Common myeloid progenitor, CD34-positive (primary cell): ENCODE results near the gene TMC2.
A peak's percentile ranks its signal among the peaks of the same experiment; 100 is the strongest.

Experiments
- CTCF ChIA-PET: fragments of 350-600 bp; sonication (Branson Sonifier 250); formaldehyde crosslinking; loops from one replicate; lab custom pipeline; 2021; ENCODE audit warnings: antibody characterized with exemption; lab: Charles Lee
- POLR2A ChIA-PET: fragments of 350-600 bp; sonication (Branson Sonifier 250); formaldehyde crosslinking; loops from one replicate; lab custom pipeline; 2021; ENCODE audit warnings: antibody characterized with exemption; lab: Charles Lee
- DNase-seq, 3 donors: peaks; one replicate each; pipeline versions ENCODE4 v3.0.0 to v3.0.0-alpha.2; 2013
- H3K27ac ChIP-seq, 2 experiments: 1 replicate in 1 of 2; 2 replicates in 1 of 2; pipeline ENCODE4 v1.7.0; 2013; ENCODE audit warnings: inconsistent platforms in 2 of 2, low read length in 2 of 2, mild to moderate bottlenecking in 2 of 2, low read depth in 1 of 2, moderate library complexity in 1 of 2; ENCODE audit not compliant: severe bottlenecking in 2 of 2, insufficient read depth in 1 of 2, poor library complexity in 1 of 2
- H3K27me3 ChIP-seq, 5 experiments: replicated peaks in 2 of 5; 1 replicate in 3 of 5; 2 replicates in 2 of 5; pipeline versions ENCODE4 v1.6.1 to v1.7.0; 2013; ENCODE audit warnings: low read length in 4 of 5, mild to moderate bottlenecking in 2 of 5, moderate library complexity in 2 of 5, inconsistent platforms in 1 of 5; ENCODE audit not compliant: insufficient read depth in 5 of 5, control insufficient read depth in 4 of 5
- H3K36me3 ChIP-seq, 4 experiments: 1 replicate in 2 of 4; 2 replicates in 2 of 4; pipeline versions ENCODE4 v1.6.1 to v1.7.0; 2013; ENCODE audit warnings: low read length in 3 of 4, control low read depth in 1 of 4, mild to moderate bottlenecking in 1 of 4; ENCODE audit not compliant: control insufficient read depth in 4 of 4, insufficient read depth in 4 of 4
- H3K4me1 ChIP-seq, 4 experiments: 1 replicate in 3 of 4; 2 replicates in 1 of 4; pipeline versions ENCODE4 v1.6.1 to v1.7.1; 2013; ENCODE audit warnings: low read length in 3 of 4, mild to moderate bottlenecking in 3 of 4, control low read depth in 1 of 4, inconsistent platforms in 1 of 4, moderate library complexity in 1 of 4; ENCODE audit not compliant: control insufficient read depth in 4 of 4, insufficient read depth in 4 of 4; ENCODE audit errors: control extremely low read depth in 1 of 4
- H3K4me3 ChIP-seq, 7 experiments: 1 replicate in 4 of 7; 2 replicates in 3 of 7; pipeline versions ENCODE4 v1.5.1 to v1.7.0; 2013; ENCODE audit warnings: mild to moderate bottlenecking in 7 of 7, low read length in 6 of 7, moderate library complexity in 6 of 7, inconsistent platforms in 2 of 7, low read depth in 2 of 7, control low read depth in 1 of 7; ENCODE audit not compliant: insufficient read depth in 4 of 7, control insufficient read depth in 1 of 7; ENCODE audit errors: extremely low read depth in 1 of 7
- H3K9me3 ChIP-seq, 5 experiments: 1 replicate in 4 of 5; 2 replicates in 1 of 5; pipeline versions ENCODE4 v1.6.1 to v1.7.1; 2013; ENCODE audit warnings: low read length in 4 of 5, mild to moderate bottlenecking in 2 of 5, inconsistent platforms in 1 of 5, low read depth in 1 of 5, moderate library complexity in 1 of 5; ENCODE audit not compliant: control insufficient read depth in 4 of 5, insufficient read depth in 2 of 5; ENCODE audit errors: control extremely low read depth in 1 of 5
- WGBS: methylation state at CpG from one replicate; pipeline ENCODE4 v1.1.5; 2013; ENCODE audit not compliant: insufficient coverage; 5-methylcytosine and 5-hydroxymethylcytosine counted together

The TMC2 gene

DNA sequence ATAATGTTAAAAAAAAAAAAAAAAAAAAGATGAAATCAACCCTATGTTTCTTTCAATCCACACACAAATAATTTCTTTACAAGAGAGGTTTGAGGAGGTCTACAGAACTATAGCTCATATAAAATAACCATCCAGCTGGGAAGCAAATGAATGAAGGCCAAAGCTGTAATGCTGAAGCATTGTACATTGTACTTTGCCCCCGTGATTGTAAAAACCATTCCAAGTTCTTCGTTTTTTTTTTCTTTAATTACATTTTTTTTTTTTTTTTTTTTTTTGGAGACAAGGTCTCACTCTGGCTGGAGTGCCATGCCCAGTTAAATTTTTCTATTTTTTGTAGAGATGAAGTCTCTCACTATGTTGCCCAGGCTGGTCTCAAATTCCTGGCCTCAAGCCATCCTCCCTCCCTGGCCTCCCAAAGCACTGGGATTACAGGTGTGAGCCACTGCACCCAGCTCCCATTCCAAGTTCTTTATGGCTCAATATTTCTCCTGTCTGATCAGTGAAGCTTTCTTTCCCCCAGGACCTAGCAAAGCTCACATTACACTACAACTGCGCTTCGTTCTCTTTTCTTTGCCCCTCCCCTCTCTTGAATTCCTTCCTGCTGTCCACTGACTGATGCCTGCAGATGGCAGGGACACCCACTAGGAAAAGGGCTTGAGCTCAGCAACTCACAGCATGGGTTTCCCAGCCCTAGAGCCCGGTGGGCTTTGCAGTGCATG is 63.1 kb downstream of the TMC2 start:
- no peak overlapping the region for H3K4me3 ChIP-seq
- no peaks in the 10 kb centered on the region for H3K9me3 ChIP-seq
- no peaks in the 10 kb centered on the region for H3K4me1 ChIP-seq
- H3K27me3 ChIP-seq = peaks cover 0 to 14% (median 5%) of the 10 kb centered on the region in 5 experiments
- 21% methylated on average over 2 of the region's 5 CpGs for WGBS
- POLR2A ChIA-PET = no interaction called here
- no peak overlapping the region for H3K27ac ChIP-seq
- DNase-seq = no peak
- CTCF ChIA-PET = no interaction called here
- no peaks in the 10 kb centered on the region for H3K36me3 ChIP-seq

DNA sequence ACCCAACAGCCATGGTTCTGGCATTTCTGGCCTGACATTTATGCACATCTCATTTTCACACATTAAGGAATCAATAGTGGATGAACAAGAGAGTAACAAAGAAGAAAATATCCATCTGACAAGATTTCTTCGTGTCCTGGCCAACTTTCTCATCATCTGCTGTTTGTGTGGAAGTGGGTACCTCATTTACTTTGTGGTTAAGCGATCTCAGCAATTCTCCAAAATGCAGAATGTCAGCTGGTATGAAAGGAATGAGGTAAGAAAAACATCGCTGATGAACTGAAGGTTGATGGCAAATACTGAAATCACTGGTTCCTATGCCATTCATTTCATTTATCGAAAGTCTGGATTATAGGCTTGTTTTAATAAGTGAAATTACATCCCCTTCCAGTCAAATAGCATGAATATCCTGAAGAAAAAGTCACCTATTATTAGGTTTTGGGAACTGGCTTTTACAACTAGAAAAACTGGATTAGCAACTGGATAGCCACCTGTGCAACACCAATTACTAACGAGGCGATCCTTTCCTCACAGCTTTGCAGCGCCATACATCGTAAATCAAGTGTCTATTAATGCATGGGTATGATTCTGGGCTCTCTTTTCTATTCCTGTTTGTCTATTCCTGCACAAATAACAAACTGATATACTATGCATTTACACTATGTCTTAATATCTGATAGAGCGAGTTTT is 65.8 kb downstream of the TMC2 start:
- Histone ChIP-seq H3K27ac (no peak overlapping the region), H3K27me3 (peaks cover 0 to 6% (median 3%) of the 10 kb centered on the region in 5 experiments), H3K36me3 (no peaks in the 10 kb centered on the region), H3K4me3 (no peak overlapping the region), H3K9me3 (peaks cover 0 to 8% (median 4%) of the 10 kb centered on the region in 5 experiments), H3K4me1 (no peaks in the 10 kb centered on the region)
- ChIA-PET CTCF (no interaction called here), POLR2A (no interaction called here)
- DNase-seq = no peak
- 96% methylated on average over 4 of the region's 9 CpGs for WGBS

DNA sequence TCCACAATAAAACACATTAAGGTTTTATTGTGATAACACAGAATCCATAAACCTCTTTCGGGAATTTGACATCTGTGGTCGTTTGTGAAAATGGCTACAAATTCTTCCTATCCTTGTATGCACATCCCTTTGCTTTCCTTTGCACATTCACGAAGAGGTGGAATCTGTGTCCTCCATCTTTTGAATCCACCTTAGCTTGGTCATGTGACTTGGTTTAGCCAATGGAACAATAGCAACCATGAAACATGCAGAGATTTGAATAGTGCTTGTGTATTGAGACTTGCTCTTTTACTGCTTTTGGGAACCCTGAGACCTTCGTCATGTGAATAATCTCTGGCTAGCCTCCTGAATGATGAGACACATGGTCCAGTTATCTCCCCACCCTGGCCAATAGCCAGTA is 66.4 kb downstream of the TMC2 start:
- POLR2A ChIA-PET = no interaction called here
- Histone ChIP-seq H3K4me1 (no peaks in the 10 kb centered on the region), H3K27ac (no peak overlapping the region), H3K27me3 (peaks cover 0 to 6% (median 1%) of the 10 kb centered on the region in 5 experiments), H3K9me3 (peaks cover 0 to 13% (median 8%) of the 10 kb centered on the region in 5 experiments), H3K36me3 (no peaks in the 10 kb centered on the region), H3K4me3 (no peak overlapping the region)
- DNase-seq = no peak
- 96% methylated on average over 4 of the region's 4 CpGs for WGBS
- CTCF ChIA-PET = no interaction called here

GRCh38 chr20:2603816-2604505 is 67.6 kb downstream of the TMC2 start:
- Histone ChIP-seq H3K27ac (no peak overlapping the region), H3K4me3 (no peak overlapping the region), H3K4me1 (no peaks in the 10 kb centered on the region), H3K9me3 (peaks cover 0 to 13% (median 8%) of the 10 kb centered on the region in 5 experiments), H3K27me3 (peaks cover 0 to 6% (median 1%) of the 10 kb centered on the region in 5 experiments), H3K36me3 (no peaks in the 10 kb centered on the region)
- peak in 1 of 3 donors; percentile 11 for DNase-seq
- ChIA-PET POLR2A (no interaction called here), CTCF (no interaction called here)
- 91% methylated on average over 5 of the region's 7 CpGs for WGBS

GRCh38 chr20:2604506-2604835 is 68.1 kb downstream of the TMC2 start:
- no peak overlapping the region for H3K27ac ChIP-seq
- no peaks in the 10 kb centered on the region for H3K4me1 ChIP-seq
- ChIA-PET CTCF (no interaction called here), POLR2A (no interaction called here)
- peaks cover 0 to 3% (median 1%) of the 10 kb centered on the region in 5 experiments for H3K27me3 ChIP-seq
- 100% methylated on average over 1 of the region's 3 CpGs for WGBS
- peaks cover 0 to 13% (median 8%) of the 10 kb centered on the region in 5 experiments for H3K9me3 ChIP-seq
- H3K4me3 ChIP-seq = no peak overlapping the region
- H3K36me3 ChIP-seq = no peaks in the 10 kb centered on the region
- DNase-seq = no peak

GRCh38 chr20:2606507-2607006 is 70.2 kb downstream of the TMC2 start:
- WGBS = no CpG with 5 or more reads among the region's 1 CpG
- CTCF ChIA-PET = no interaction called here
- POLR2A ChIA-PET = no interaction called here

More at GRCh38 chr20:2606507-2607006, 70.2 kb downstream of the TMC2 start:
- Histone ChIP-seq H3K4me3 (no peak overlapping the region), H3K9me3 (peaks cover 0 to 13% (median 11%) of the 10 kb centered on the region in 5 experiments), H3K36me3 (no peaks in the 10 kb centered on the region), H3K27me3 (peaks cover 0 to 7% (median 2%) of the 10 kb centered on the region in 5 experiments), H3K27ac (no peak overlapping the region), H3K4me1 (no peaks in the 10 kb centered on the region)
- DNase-seq = peak in 1 of 3 donors; percentile 21
